Psoas muscle (tissue), 8 donors: ENCODE results near the gene GGACT. TPM values are rescaled to one million over a fixed set of nuclear protein-coding genes. Genes with fewer than 3 reads are reported as not detected.
"Not testable (repeated sequence)": the region's sequence is repeated elsewhere in the genome, so short reads cannot be mapped to it uniquely, and the experiment has no call there.

Experiments
- ATAC-seq, 4 donors: fragments of 200-7000 bp; cut with Tn5 transposase; one replicate each; pipeline ENCODE4 v1.9.1; 2020; ENCODE audit warnings: moderate library complexity in 3 of 4, mild to moderate bottlenecking in 2 of 4
- DNase-seq, 2 donors: peaks; one replicate each; pipeline ENCODE4 v3.0.0-alpha.2; 2020
- H3K27ac ChIP-seq: fragments of 200-600 bp; one replicate; pipeline ENCODE4 v1.8.0; 2022
- H3K27me3 ChIP-seq, 3 donors: fragments of 200-600 bp in 1 of 3; one replicate each; pipeline versions ENCODE4 v1.6.1 to v1.8.0; 2013 to 2022; ENCODE audit warnings: low read length in 2 of 3, mild to moderate bottlenecking in 2 of 3, moderate library complexity in 1 of 3; ENCODE audit not compliant: insufficient read depth in 3 of 3
- H3K36me3 ChIP-seq, 2 donors: fragments of 200-600 bp in 1 of 2; one replicate each; pipeline versions ENCODE4 v1.6.1 to v1.8.0; 2013 to 2022; ENCODE audit warnings: low read depth in 1 of 2, mild to moderate bottlenecking in 1 of 2, moderate library complexity in 1 of 2; ENCODE audit not compliant: insufficient read depth in 1 of 2
- H3K4me1 ChIP-seq: fragments of 200-600 bp; one replicate; pipeline ENCODE4 v1.8.0; 2022
- H3K4me3 ChIP-seq: fragments of 200-600 bp; one replicate; pipeline ENCODE4 v1.8.0; 2022; ENCODE audit warnings: mild to moderate bottlenecking
- H3K9me3 ChIP-seq: fragments of 200-600 bp; one replicate; pipeline ENCODE4 v1.8.0; 2022
- WGBS, 3 donors: extraction: QIAGEN DNeasy Blood & Tissue Kit; methylation state at CpG; one replicate each; pipeline versions ENCODE4 v1.1.6 to v1.1.7; 2013; 5-methylcytosine and 5-hydroxymethylcytosine counted together
- intact Hi-C, 2 donors: fragments of 100-400 bp; cut with DNase I; formaldehyde crosslinking; loops; one replicate each; pipeline versions ENCODE4 v1.11.0 to v1.14.2; 2022
- polyA plus RNA-seq, 3 donors: library from polyadenylated mRNA; stranded (reverse); fragments of 200-250 nt; gene quantifications; one replicate each; pipeline ENCODE4 v1.2.3, GENCODE V29; 2013
- total RNA-seq, 4 donors: library from RNA; stranded (reverse); fragmentation: NEBNext Ultra II Directional in 2 of 4; extraction: Animal tissue kit (Norgen Biotek cat#: 25700) in 2 of 4; gene quantifications; one replicate each; pipeline versions ENCODE4 v1.2.1 to v1.2.4, GENCODE V29; 2021 to 2023
- TF ChIP-seq, protein P1 (sequence below): fragments of 200-600 bp; IDR thresholded peaks from one replicate; pipeline ENCODE4 v1.8.0; 2022; ENCODE audit warnings: antibody characterized with exemption
- donor health status: healthy with polysubstance abuse.
- donor health status: DM: no; HTN: no; CAD: no; lungs with moderate emphysema.
- donor health status: Bipolar disorder and iron deficiency.
- donor health status: healthy.
- donor health status: DM: yes; HTN: yes; CAD: no.
- donor health status: DM: no; HTN: no; CAD: no.
- donor health status: DM: no; HTN: no; CAD: no.
- donor health status: DM: yes; HTN: yes; CAD: no.

The GGACT gene
- total and polyA plus RNA-seq, 7 donors: 0.44 to 4.4 (median 1.6) TPM

DNA sequence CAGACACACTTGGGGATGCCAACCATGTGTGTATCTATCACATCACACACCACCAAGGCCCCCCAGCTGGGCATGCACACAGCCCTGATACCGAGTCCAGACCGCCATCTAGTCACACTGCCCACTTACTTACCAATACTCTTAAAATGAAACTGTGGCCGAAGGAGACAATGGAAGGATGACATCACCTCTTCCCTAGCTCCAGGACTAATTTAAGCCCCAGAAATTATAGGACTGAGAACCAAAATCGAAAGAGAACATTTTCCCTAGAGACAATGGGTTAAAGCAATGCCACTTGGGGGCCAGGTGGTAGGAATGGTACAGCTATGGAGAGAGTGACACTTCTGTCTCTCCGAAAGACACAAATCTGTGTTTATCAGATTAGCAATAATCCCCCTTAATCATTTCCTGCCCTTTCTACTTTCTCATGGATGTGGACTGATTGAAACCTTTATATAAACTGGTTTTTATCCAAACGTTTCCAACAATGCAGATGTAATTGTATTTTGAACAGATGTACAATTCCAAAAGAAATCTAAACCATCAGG, 663 bp upstream of the GGACT start:
- DNase-seq (no peak), ATAC-seq (peak in 1 of 4 donors; percentile 20)
- 43 to 59% (median 51%) methylated on average over 6 of the region's 6 CpGs for WGBS, 3 donors
- TF ChIP-seq, protein P1, sequence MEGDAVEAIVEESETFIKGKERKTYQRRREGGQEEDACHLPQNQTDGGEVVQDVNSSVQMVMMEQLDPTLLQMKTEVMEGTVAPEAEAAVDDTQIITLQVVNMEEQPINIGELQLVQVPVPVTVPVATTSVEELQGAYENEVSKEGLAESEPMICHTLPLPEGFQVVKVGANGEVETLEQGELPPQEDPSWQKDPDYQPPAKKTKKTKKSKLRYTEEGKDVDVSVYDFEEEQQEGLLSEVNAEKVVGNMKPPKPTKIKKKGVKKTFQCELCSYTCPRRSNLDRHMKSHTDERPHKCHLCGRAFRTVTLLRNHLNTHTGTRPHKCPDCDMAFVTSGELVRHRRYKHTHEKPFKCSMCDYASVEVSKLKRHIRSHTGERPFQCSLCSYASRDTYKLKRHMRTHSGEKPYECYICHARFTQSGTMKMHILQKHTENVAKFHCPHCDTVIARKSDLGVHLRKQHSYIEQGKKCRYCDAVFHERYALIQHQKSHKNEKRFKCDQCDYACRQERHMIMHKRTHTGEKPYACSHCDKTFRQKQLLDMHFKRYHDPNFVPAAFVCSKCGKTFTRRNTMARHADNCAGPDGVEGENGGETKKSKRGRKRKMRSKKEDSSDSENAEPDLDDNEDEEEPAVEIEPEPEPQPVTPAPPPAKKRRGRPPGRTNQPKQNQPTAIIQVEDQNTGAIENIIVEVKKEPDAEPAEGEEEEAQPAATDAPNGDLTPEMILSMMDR: no peak
- peak overlapping the region; percentile 92 for H3K4me3 ChIP-seq
- intact Hi-C loops: no loop called here
- H3K9me3 ChIP-seq: no peaks in the 10 kb centered on the region
- no peaks in the 10 kb centered on the region for H3K4me1 ChIP-seq
- H3K36me3 ChIP-seq: no peaks in the 10 kb centered on the region
- no peak overlapping the region for H3K27ac ChIP-seq
- no peaks in the 10 kb centered on the region for H3K27me3 ChIP-seq

DNA sequence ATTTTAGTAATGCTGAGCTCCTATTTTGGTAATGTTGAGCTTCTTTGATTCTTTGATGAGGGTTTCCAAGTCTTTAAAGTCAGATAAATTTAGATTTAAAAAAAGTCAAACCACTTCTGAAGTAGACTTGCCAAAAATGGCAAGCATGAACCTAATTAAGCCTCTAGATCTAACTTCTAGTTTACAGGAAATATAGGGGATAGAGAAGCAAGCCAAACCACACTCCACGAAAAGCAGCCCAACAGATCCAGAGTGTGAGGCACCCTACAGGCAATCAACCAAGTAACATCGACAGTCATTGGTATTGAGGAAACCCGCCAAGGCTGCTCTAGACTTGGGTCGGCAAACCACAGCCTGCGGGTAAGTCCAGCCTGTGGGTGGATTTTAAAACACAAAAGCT, 3.7 kb downstream of the GGACT start:
- no peak for ATAC-seq
- H3K36me3 ChIP-seq: peaks cover 0 to 10% of the 10 kb centered on the region in 2 donors
- H3K9me3 ChIP-seq: no peaks in the 10 kb centered on the region
- no peak overlapping the region for H3K4me3 ChIP-seq
- H3K27ac ChIP-seq: no peak overlapping the region
- TF ChIP-seq, protein P1: no peak
- intact Hi-C loops: no loop called here
- DNase-seq: no peak
- 83 to 91% (median 83%) methylated on average over 5 of the region's 5 CpGs for WGBS, 3 donors
- H3K4me1 ChIP-seq: no peaks in the 10 kb centered on the region
- H3K27me3 ChIP-seq: no peaks in the 10 kb centered on the region

GRCh38 chr13:100581504-100581903, 7.1 kb downstream of the GGACT start:
- DNase-seq: no peak
- 95 to 100% (median 98%) methylated on average over 2 of the region's 2 CpGs for WGBS, 3 donors
- H3K36me3 ChIP-seq: peaks cover 0 to 10% of the 10 kb centered on the region in 2 donors
- no peaks in the 10 kb centered on the region for H3K4me1 ChIP-seq
- no peak overlapping the region for H3K4me3 ChIP-seq
- TF ChIP-seq, protein P1: no peak
- intact Hi-C loops: no loop called here
- no peak for ATAC-seq
- H3K27me3 ChIP-seq: no peaks in the 10 kb centered on the region
- H3K9me3 ChIP-seq: no peaks in the 10 kb centered on the region
- no peak overlapping the region for H3K27ac ChIP-seq

- no peaks in the 10 kb centered on the region for H3K4me1 ChIP-seq
- intact Hi-C loops: no loop called here
- H3K9me3 ChIP-seq: no peaks in the 10 kb centered on the region
- 92 to 96% (median 96%) methylated on average over 4 of the region's 4 CpGs for WGBS, 3 donors
- H3K27ac ChIP-seq: no peak overlapping the region
- peaks cover 0 to 10% of the 10 kb centered on the region in 2 donors for H3K36me3 ChIP-seq
- TF ChIP-seq, protein P1: no peak
- no peak overlapping the region for H3K4me3 ChIP-seq
- DNase-seq (no peak), ATAC-seq (no peak)
- H3K27me3 ChIP-seq: no peaks in the 10 kb centered on the region
These were observed 7.6 kb downstream of the GGACT start for GRCh38 chr13:100581030-100581429.

DNA sequence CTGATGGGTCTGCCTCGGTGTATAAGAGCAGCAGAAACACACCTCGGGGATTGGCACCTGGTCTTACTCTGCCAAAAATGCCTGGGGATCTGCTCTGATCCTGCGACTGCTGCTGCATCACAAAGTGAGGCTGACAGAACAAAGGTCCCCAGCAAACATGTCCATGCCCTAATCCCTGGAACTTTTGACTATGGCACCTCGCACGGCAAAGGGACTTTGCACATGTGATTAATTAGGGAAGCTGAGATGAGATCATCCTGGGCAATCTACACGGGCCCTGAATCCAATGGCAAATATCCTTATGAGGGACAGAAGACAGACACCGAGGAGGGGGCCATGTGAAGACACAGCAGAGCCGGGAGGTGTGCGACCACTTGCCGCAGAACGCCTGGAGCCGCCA, 8.5 kb downstream of the GGACT start:
- Histone ChIP-seq H3K36me3 (peaks cover 0 to 10% of the 10 kb centered on the region in 2 donors), H3K9me3 (no peaks in the 10 kb centered on the region), H3K27ac (no peak overlapping the region), H3K4me1 (no peaks in the 10 kb centered on the region), H3K4me3 (no peak overlapping the region), H3K27me3 (no peaks in the 10 kb centered on the region)
- ATAC-seq: no peak
- WGBS, 3 donors: 90 to 93% (median 92%) methylated on average over 12 of the region's 12 CpGs
- intact Hi-C loops: no loop called here
- DNase-seq: no peak
- TF ChIP-seq, protein P1: no peak

DNA sequence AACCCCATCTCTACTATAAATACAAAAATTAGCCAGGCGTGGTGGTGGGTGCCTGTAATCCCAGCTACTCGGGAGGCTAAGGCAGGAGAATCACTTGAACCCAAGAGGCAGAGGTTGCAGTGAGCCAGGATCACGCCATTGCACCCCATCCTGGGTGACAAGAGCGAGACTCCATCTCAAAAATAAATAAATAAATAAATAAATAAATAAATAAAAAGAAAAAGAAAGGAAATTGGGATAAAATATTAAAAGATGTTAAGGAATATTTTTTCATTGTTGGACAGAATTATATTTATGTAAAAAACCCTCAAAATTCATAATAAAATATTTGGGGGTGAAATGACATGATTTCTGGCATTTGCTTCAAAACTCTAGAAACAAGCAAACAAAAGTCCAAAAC, 11.3 kb downstream of the GGACT start:
- H3K27ac ChIP-seq, H3K4me3 ChIP-seq, H3K27me3 ChIP-seq, ATAC-seq, intact Hi-C loops, H3K4me1 ChIP-seq, H3K9me3 ChIP-seq, DNase-seq, H3K36me3 ChIP-seq: not testable (repeated sequence)
- WGBS, 3 donors: 96 to 100% (median 96%) methylated on average over 4 of the region's 4 CpGs
